Left lung (tissue), 8 donors: ENCODE data around the gene C10orf67. TPM values are rescaled to one million over a fixed set of nuclear protein-coding genes. Genes with fewer than 3 reads are reported as not detected.

Experiments
- microRNA-seq, 2 donors: library from miRNA; unstranded; fragments of <30 nt; microRNA quantifications; one replicate each; pipeline ENCODE4, GENCODE V29; 2019
- polyA plus RNA-seq, 6 donors: library from polyadenylated mRNA; unstranded; fragments of 120-200 nt; gene quantifications; one replicate each; pipeline ENCODE4 v1.2.1, GENCODE V29; 2013; ENCODE audit not compliant: insufficient read length in 6 of 6
- total RNA-seq, 2 donors: library from RNA; stranded (reverse); fragmentation: NEBNext Ultra II Directional; extraction: Animal tissue kit (Norgen Biotek cat#: 25700); gene quantifications; one replicate each; pipeline ENCODE4 v1.2.1, GENCODE V29; 2021
- donor health status: DM: no; HTN: yes; CAD: no.
- donor health status: DM: no; HTN: no; CAD: no.

Gene C10orf67
- total and polyA plus RNA-seq, 8 donors: 0.29 to 0.93 (median 0.53) TPM

Small RNA genes lying within 50 kb of the gene (microRNA-seq; reads per million reads assigned to microRNA genes)
- gene MIR1254-2: 0 reads per million in 2 donors

Other genes starting within 250 kb of the C10orf67 start
- gene MSRB2, start 249.2 kb downstream of the C10orf67 start, total RNA-seq: 10 to 100 TPM; 28.0 to 29.1 TPM
- 10 to 100 TPM; 36.5 to 41.0 (median 38.9) TPM for gene MSRB2, start 249.2 kb downstream of the C10orf67 start, polyA plus RNA-seq
- gene PTF1A, start 152.5 kb downstream of the C10orf67 start, total RNA-seq: not detected
- under 1 TPM in 1 of 6 donors, not detected in 5; 0.30 TPM for gene PTF1A, start 152.5 kb downstream of the C10orf67 start, polyA plus RNA-seq
- gene OTUD1, start 94.3 kb upstream of the C10orf67 start, total RNA-seq: 10 to 100 TPM; 19.4 to 21.6 TPM
- 10 to 100 TPM; 12.0 to 16.3 (median 13.0) TPM for gene OTUD1, start 94.3 kb upstream of the C10orf67 start, polyA plus RNA-seq